ENCODE measurements around the gene CHTOP.
A peak's percentile ranks its signal among the peaks of the same experiment; 100 is the strongest.

Gene CHTOP

DNA sequence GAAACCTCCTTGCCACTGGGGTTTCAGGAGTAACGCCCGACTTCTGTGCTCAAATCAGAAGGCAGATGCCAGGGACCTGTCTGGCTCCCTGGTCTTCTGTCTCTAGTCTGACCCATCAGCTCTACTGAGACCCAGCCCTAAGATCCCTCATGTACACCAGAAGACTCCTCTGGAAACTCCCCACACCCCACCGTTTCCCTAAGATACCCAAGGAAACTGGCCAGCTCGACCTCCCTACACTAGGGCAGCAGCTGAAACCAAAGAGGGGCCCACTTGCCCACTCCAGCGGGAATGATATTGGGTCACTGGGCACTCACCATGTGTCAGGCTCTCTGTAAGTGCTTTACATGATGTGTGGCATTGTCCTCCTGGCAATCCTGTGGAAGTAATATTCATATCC is 20.5 kb upstream of the CHTOP start:
- DNase-seq = no peak

DNA sequence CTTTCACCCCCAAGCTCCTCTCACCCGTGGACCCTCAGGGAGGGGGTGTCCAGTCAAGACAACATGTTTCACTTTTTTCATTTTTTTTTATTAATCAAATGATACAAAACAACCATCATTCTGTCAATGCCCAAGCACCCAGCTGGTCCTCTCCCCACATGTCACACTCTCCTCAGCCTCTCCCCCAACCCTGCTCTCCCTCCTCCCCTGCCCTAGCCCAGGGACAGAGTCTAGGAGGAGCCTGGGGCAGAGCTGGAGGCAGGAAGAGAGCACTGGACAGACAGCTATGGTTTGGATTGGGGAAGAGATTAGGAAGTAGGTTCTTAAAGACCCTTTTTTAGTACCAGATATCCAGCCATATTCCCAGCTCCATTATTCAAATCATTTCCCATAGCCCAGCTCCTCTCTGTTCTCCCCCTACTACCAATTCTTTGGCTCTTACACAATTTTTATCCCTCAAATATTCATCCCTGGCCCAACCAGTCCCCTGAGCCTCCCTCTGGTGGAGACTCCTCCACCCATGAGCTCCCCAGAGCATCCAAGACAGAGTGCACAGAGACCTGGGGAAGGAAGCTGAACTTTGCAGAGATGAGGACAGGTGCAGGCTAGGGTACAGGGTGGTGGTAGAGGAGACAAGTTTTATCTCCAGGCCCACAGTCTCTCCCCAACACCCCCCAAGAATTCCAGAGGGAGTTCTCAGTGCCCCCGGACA is 19.5 kb upstream of the CHTOP start:
- DNase-seq = no peak

DNA sequence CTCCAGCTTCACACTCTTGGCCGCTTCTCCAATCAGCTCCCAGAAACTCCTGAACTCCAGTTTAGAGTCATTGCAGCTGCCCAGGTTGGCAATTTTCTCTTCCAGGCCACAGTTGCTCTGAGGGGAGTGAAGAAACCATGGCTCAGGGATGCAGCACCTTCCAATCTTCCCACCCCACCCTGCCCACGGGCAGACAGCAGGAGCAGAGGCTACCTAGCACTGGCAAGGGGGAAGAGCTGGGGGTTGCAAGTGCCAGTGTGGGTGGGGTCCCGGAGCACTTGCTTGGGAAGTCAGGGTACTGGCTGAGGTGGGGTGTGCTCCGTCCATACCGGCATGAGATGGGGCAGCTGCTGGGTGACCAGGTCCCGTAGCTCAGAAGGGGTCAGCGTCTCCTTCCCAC is 19.0 kb upstream of the CHTOP start:
- DNase-seq = no peak

DNA sequence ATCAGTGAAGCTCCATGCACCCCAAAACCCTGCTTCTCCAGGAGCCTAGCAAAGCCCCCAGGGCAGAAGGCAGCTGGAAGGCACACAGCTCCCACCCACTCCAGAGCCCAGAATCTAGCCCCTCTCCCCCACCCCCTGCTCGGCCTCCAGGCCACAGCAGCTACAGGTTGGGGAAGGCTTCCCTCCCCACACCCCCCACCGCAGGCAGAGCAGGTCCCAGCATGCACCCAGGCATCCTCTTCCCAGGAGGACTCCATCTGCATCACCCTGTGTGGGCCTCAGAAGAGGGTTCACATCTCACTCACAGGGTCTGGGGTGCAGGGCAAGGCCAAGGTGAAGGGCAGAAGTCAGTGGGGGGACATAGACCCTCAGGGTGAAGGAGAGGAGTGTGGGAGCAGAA is 18.5 kb upstream of the CHTOP start:
- no peak for DNase-seq

DNA sequence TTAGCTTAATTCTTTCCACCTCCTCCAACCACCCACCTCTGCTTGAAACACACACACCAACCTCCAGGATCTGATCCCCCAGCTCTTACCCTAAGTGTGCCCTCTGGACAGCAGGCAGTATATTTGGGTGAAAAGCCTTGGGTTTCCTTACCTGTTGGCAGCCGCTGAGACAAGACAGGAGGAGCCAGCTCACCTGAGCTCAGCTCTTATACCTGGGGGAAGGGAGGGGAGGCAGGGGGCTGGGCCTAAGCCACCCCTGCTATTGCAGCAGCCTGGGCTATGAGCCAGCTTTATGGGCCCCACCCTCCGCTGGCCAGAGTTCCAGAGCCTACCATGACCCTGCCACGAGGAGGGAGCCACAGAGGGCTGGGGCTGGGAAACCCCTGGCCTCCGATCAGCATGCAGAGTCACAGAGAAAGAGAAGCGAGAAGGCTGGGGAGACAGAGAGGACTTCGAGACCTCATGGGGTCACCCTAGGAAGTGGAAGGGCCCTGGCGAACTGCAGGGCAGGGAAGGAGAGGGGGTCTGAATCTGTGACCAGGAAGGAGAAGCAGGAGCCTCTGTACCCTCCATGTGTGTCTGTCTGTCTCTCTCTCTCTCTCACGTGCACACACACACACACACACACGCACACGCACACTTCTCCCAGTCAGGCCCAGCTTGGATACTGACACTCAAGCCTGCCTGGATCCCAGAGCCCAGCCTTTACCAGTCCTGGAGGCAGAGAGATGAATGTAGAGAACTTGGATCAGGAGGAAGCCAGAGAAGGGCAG is 17.5 kb upstream of the CHTOP start, which contains the start of gene S100A14:
Gene S100A14 (minus strand): TSS at position 182 of the 773 bp plus-strand sequence. CDS start 467 bp downstream, outside the sequence.
- no peak for DNase-seq

DNA sequence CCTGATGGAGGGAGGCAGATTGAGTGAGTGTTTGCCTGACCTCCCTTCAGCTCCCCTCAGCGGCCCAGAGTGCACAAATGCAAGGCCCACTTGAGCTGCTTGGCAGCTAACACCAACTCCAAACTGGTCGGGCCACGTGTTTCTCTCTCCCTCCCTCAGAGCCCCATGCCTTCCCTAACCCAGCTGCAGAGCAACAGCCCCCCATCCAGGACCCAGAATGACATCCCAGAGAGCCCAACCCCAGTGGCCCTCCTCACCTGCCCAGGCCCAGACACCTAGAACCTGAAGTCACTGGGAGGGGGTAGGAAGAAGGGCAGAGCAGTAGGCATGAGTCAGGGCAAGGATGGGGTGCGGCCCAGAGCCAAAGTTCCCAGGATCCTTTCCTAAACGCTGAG is 17.0 kb upstream of the CHTOP start:
- DNase-seq = no peak

DNA sequence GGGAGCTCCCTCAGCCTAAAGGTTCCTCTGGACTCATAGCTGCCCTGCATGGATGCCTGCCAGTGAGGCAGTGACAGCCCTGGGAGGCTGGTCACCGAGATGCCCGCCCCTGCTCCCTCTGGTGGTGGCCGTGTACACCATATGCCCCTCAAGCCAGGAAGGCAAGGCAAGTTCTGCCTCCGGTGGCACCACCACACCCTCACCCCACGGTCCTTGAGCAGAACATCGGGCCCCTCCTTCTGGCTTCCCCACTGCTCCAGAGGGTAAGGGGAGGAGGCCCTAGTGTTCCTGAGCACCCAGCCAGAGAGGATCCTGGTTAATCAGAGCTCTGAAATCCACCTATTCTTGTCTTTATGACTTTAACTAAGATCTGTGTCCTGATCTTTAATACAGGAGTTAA is 16.2 kb upstream of the CHTOP start:
- DNase-seq = no peak

DNA sequence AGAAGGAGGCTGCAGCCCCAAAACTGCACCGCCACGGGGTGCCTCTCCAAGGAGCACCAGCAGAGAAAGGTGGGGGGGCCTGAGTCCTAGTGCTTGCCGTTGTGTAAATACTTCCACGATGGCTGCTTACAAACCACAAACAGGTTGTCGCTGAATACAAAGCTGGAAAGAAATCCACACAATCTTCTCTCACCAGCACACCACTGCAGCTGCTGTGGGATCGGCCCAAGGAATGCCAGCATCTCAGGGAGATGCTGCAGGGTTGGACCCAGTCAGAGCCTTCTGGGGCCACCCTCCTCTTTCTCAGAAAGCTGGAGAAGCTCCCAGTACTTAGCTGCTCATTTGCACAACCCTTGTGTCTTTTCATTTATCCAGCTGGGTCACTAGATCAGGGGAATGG is 14.7 kb upstream of the CHTOP start:
- DNase-seq = no peak

DNA sequence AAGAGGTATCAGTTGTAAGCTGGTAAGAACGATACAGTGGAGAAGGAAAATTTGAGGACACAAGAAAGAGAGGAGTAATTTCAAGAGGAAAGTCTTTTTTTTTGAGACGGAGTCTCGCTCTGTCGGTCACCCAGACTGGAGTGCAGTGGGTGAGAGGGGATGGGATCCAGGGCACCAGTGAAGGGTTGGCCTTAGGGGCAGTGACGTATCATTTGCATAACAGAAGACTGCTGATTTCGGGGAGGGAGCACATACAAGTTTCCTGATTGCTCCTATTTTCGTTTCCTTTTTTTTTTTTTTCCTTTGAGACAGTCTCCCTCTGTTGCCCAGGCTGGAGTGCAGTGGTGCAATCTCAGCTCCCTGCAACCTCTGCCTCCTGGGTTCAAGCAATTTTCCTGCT is 10.8 kb upstream of the CHTOP start:
- no peak for DNase-seq

DNA sequence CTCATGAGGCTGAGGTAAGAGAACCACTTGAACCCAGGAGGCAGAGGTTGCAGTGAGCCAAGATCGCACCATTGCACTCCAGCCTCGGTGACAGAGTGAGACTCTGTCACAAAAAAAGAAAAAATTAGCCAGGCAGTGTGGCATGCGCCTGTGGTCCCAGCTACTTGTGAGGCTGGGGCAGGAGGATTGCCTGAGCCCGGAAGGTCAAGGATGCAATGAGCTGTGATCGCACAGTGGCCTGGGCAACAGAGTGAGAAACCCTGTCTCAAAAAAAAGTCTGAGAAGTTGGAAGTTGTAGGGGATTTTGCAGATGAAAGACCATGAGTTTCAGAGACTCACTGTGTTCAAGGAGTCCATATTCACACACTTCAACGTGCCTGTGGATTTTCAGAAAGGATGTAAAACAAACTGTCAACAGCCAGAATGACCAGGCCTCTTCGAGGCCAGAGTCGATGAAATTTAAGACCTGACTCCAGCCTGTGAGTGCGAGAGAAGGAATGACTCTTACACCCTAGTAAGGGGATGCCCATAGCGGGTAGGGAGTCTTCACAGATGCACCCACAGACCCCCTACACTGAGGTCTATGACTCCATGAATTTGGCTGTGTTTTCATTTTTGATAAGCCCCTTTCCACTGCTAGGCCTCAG is 8.8 kb upstream of the CHTOP start:
- no peak for DNase-seq

DNA sequence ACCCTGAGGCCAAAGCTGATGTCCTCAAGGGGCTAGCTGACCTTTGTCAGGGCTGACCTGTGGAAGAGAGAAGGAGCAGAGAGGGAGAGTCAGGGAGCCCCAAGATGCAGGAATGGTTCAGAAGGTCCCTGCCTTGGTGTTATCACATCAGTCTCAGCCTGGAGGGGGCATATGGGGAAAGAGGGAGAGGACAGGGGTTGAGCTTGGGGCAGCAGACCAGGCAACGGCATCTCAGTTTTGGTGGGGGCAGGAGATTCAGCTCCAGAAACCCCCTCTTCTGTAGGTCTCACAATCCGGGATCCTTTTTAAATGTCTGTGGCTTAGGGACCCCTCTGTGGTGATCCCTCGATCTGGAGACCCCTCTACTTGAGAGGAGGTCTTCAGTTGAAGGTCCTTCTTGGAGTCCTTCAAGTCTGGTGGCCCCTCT is 7.4 kb upstream of the CHTOP start:
- DNase-seq = no peak

DNA sequence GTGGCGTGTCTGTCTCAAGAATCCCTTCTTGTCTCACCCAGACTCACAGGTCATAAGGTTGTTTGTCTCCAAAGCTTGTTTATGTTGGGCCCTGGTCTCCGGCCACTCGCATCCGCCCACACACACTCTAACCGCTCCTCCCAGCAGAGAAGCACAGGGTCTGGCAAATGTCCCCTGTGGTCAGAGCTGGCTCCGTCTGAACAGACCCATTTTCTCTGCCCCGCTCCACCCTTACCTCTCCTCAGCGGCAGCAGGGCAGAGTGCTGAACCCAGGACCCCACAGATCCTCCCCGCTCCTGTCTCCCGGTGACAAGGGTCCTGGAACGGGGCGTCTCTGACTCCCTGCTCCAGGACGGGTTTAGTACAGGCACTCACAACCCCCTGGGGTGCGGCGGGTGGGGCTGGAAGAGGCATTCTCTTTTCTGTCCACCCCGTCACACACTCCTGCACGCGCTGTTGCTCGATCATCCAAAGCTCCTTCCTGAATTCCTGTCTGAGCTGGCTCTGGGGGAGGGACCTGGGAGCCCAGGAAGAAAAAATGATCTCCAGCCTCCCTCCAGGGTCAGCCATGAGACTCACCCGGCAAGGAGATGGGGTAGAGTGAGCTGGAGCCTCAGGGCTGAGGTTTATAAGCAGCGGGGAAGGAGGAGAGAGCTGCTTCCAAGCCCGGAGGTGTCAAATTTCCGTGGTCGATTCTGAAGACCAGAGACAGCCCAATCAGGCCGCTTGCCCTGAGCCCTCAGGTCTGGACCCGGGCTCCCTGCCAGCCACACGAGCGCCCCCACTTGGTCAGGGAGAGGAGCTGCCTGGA is 6.8 kb upstream of the CHTOP start, which contains the start of gene S100A13:
Gene S100A13 (minus strand): TSS at position 602 of the 811 bp plus-strand sequence. CDS start 1,033 bp downstream, outside the sequence.
- DNase-seq = peak; percentile 96

DNA sequence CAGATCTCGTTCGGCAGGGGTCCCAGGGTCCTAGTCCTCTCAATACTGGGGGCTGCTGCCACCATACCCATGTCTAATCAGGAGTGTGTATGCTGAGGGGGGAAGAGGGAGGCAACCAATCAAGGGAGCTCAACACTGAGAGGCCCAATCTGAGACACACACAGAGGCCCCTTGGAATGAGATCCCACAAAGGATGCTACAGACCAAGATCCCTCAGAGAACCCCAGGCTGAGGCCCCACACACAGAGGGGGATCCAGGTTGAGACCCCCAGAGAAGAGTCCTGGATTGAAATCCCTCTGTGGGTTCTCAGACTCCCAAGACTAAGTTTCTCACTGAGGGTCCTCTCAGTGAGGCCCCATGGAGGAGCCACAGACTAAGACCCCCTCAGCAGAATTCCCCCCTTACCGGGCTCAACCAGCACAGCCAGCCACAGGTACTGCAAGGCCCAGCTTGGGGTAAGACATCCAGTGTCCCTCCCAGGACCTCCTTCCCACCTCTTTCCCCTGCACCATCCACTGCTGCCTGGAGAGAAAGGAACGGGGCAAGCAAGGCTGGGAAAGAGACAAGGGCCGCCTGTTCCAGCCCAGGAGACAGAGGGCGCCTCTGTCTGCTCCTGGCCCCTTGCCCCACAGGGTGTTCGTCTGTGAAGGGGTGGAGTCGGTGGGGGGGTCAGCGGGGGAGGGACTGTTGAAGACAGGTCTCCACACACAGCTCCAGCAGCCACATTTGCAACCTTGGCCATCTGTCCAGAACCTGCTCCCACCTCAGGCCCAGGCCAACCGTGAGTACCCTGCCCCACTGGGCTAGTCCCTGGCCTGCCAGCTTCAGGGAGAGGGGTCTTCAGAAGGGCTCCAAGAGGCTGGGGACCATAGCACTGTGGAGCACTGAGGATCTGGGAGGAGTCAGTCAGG is 5.9 kb upstream of the CHTOP start, which contains the start of gene S100A1:
Gene S100A1 (plus strand): TSS at position 720 of the 912 bp plus-strand sequence. CDS start 2,088 bp downstream, outside the sequence.
- no peak for DNase-seq

DNA sequence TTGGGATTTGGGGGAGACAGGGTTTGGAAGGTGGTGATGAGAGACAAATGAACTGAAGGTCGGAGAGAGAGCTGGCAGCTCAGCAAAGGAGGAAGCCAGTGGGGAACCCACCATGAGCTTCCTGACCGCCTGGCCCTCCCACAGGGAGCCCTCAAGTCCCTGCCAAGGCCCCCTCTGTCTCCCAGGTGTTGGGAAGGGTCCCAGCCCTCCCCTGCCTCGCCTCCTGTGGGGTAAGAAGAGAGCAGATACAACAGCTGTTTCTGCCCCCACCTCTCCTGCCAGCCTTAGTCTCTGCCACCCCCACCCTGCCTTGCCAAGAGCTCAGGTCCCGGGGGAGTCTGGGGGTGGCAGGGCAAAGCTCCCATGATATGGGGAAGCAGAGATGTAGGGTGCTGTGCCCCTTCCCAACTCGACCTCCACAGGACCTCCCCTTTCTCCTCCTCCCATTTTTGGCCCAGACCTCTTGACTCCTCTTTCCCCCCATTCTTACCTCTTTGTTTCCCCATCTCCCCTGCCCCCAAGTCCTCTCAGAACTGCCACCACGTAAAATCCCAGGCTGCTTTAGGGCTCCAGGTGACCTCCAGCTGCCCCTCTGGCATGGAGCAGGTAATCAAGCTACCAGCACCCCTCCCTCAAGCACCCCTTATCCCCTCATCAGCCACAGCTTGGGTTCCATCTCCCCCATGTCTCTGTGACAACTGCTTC is 5.1 kb upstream of the CHTOP start:
- no peak for DNase-seq

DNA sequence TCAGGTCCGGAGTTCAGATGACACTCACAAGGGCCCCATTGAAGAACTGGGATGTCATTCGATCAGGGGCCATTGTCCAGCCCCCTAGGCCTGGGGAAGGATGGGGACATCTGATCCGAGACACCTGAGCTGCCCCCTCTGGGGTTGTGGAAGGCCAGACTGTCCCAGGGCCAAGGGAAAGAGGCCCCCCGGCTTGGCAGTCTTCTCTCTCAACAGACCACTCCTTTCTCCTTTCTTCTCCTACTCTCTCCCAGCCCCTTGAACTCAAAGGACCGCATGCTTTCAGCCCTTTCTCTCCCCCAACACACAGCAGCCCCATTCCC is 4.6 kb upstream of the CHTOP start:
- DNase-seq = no peak

DNA sequence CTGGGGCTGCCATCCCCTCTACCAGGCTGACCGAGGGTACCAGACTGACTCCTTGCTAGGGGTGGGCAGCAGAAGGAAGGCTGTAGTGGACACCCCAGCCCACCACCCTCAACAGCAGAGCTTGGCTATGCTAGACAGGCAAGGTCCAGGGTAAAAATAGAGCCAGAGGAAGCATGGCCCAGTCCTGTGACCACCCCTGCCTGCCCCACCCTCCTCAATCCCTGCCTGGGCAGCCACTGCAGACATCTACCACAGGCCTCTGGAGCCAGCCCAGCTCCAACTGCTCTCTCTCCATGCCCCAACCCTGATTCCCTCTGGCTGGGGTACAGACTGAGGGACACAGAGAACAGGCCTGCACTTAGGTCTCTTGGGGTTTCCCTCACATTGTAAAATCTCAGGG is 3.9 kb upstream of the CHTOP start:
- no peak for DNase-seq

DNA sequence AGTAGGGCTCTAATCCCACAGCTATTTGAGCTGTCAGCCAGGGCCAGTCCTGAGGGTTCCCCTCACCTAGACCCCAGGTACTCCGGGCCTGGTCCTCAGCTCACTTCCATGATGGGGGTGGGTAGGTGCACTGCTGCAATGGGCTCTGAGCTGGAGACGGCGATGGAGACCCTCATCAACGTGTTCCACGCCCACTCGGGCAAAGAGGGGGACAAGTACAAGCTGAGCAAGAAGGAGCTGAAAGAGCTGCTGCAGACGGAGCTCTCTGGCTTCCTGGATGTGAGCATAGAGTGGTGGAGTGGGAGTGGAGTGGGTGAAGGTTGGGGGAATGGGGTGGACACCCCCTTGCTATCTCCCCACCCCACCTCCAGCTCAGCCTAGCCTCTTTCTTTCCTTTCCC is 3.5 kb upstream of the CHTOP start:
- DNase-seq = no peak

DNA sequence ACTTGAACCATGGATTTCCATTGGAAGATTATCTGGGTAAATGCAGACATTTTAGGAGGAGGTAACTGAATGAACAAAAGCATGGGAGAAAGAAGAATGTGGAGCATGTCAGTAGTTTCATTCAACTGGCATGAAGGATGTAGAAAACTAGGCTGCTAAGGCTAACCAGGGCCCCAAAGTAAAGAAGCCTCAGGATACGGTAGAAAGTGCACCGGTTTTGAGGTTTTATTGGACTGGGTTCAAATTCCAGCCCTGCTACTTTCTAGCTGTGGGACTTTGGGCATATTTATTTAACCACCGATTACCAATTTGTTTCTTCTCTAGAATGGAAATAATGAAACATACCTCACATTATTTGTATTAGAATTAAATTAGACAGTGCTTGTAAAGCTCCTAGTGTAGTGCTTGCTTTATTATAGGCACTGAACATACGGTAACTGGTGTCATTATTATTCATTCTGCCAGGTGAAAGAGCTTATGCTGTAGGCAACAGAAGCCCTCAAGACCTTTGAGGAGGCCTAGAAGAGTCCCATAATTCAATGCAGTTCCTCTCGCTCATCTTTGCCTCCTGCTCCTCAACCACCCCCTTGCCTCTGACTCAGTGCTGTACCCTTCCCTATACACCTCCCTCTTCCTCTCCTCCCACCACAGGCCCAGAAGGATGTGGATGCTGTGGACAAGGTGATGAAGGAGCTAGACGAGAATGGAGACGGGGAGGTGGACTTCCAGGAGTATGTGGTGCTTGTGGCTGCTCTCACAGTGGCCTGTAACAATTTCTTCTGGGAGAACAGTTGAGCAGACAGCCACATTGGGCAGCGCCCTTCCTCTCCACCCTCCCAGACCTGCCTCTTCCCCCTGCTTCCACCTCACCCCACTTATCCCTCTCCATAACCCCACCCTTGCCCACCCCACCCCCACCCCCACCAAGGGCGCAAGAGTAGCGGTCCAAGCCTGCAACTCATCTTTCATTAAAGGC is 2.5 kb upstream of the CHTOP start:
- no peak for DNase-seq

DNA sequence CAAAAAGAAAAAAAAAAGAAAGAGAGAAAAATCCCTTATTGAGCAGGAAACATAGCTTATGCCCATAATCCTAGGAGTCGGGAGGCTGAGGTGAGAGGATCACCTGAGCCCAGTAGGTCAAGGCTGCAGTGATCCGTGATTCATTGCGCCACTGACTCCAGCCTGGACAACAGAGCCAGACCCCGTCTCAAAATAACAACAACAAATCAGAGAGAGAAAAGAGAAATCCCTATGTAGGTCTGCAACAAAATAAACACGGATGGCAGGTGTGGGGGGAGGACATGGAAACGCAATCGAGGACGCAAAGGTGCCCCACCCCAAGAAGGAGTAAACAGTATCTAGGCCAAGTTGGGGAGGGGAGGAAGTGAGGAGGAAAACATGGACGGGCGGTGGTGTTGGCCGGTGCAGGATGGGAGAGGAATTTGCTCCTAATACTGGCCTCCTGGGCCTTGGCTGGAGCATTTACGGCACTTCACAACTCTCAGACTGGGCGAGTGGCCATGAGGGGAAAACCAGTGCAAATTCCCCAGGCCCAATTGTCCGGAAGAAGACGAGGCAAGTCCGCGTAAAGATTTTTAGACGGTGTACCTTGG is 609 bp upstream of the CHTOP start:
- peak; percentile 14 for DNase-seq

All from HCEC 1CT (cell line).